ENCODE measurements around the gene SAMSN1.

The SAMSN1 gene

DNA sequence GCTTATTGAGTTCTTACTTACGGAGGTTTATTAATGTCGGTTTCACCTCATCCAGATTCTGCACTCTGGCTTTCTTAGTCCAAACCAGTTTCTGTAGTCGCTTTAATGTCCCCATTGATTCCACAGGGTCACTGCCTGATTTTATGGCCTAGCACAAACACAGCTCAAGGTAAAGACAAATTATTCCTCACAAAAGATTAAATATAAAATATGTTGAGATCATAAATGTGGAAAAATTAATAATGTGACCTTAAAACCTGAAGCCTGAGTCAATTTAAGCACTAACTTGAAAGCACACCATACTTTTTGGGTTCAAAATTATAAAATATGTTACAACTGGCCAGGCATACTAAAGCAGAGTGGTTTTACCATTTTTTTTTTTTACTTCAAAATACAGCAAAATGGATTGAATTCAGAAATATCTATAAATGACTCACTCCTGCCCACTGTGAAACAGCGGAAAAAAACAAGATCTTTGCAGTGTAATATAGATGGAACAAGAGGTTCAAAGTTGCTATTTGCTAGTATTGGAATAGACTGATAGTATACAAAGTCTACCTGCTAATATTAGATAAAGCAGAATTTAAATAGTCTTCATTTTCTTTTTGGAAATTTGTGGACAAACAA, 37.6 kb upstream of the SAMSN1 start:
- no peaks in the 10 kb centered on the region for H3K27me3 ChIP-seq (ENCODE audit: control insufficient read depth, insufficient read depth, low read length)
- H3K9ac ChIP-seq (ENCODE audit: low read length) = no peak overlapping the region

DNA sequence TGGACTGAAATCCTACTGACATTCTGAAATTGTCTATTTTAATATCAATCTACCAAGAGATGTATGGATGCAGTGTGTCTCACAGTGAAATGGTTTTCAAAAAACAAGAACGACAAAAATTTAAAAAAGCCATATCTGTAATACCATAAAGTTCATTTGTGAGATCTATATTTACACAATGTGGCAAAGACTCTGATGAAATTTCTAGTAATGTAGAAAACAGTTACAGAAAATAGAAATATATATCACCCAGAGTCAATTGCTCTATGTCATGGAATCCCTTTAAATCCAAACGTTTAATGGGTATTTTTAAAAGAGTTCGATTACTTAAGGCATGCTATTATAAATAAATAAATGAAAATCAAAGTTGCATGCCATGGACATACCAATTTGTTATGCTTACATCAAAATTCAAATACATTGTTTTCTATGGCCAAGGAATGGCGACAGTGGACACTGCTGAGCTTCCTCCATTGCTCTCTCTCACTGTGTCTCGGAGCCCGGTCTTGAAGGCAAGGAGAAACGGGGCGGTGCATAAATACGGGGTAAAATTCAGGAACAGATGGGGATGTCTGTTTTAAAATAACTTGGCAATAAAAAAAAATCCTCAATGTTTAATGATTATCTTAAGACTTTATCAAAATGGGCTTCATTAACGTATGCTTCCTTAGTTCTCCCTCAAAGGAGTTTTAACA, 37.0 kb upstream of the SAMSN1 start:
- Histone ChIP-seq H3K27ac (ENCODE audit: low read length) (no peak overlapping the region), H3K4me1 (ENCODE audit: control insufficient read depth, low read depth, low read length) (no peaks in the 10 kb centered on the region), H3K27me3 (ENCODE audit: control insufficient read depth, insufficient read depth, low read length) (no peaks in the 10 kb centered on the region), H3K9ac (ENCODE audit: low read length) (no peak overlapping the region), H3K4me3 (ENCODE audit: low read length) (no peak overlapping the region), H3K36me3 (ENCODE audit: control insufficient read depth, low read depth, low read length) (no peaks in the 10 kb centered on the region), H3K9me3 (ENCODE audit: control insufficient read depth, low read depth, low read length) (no peaks in the 10 kb centered on the region)

More for the DNA sequence above, 37.6 kb upstream of the SAMSN1 start:
- Histone ChIP-seq H3K9me3 (ENCODE audit: control insufficient read depth, low read depth, low read length) (no peaks in the 10 kb centered on the region), H3K4me1 (ENCODE audit: control insufficient read depth, low read depth, low read length) (no peaks in the 10 kb centered on the region), H3K36me3 (ENCODE audit: control insufficient read depth, low read depth, low read length) (no peaks in the 10 kb centered on the region), H3K4me3 (ENCODE audit: low read length) (no peak overlapping the region), H3K27ac (ENCODE audit: low read length) (no peak overlapping the region)

DNA sequence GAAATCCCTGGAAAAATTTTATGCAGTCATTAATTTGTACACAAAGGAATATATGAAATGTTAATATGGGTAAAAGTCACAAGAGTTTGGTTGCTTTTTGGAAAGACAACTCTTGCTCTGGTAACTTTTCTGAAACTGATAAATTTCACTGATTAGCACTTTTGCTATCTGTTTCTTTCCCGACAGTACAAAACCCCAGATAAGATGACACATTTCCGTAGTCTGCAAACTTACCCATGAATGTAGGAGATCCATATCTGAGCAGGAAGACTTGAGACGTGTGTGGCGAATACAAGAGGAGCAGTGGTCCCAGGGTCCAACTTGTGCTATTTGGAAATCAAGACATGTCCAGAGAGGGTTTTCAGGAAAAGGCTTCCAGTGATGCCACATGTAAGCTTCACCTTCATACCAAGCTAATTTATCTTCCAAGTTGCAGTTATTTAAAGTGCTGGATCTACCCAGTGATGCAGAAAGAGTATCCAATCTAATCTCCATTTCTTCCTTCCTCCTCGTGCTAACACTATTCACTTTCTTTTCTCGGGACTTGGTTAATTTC, 35.9 kb upstream of the SAMSN1 start:
- Histone ChIP-seq H3K9ac (ENCODE audit: low read length) (no peak overlapping the region), H3K27ac (ENCODE audit: low read length) (no peak overlapping the region), H3K9me3 (ENCODE audit: control insufficient read depth, low read depth, low read length) (no peaks in the 10 kb centered on the region), H3K36me3 (ENCODE audit: control insufficient read depth, low read depth, low read length) (no peaks in the 10 kb centered on the region), H3K4me3 (ENCODE audit: low read length) (no peak overlapping the region), H3K27me3 (ENCODE audit: control insufficient read depth, insufficient read depth, low read length) (no peaks in the 10 kb centered on the region), H3K4me1 (ENCODE audit: control insufficient read depth, low read depth, low read length) (no peaks in the 10 kb centered on the region)

DNA sequence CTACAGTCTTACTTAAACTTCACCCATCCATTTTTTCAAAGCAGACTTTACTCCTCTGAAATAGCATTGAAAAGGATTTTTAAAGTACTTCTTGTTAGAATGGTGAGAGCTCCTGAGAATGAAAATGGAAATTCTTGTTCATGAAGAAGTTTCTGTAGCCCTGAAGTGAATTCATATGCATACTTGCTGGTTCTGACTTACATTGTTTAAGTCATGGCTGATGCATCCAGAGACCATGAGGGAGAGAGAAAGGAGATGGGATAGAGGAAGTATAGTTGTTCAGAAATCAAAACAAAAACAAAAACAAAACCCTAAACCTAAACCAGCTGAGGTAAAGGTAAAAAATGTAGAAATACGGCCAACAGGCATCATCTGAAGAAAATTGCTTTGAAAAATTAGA, 27.1 kb upstream of the SAMSN1 start:
- no peak overlapping the region for H3K27ac ChIP-seq (ENCODE audit: low read length)
- H3K36me3 ChIP-seq (ENCODE audit: control insufficient read depth, low read depth, low read length) = no peaks in the 10 kb centered on the region
- H3K27me3 ChIP-seq (ENCODE audit: control insufficient read depth, insufficient read depth, low read length) = no peaks in the 10 kb centered on the region
- H3K9me3 ChIP-seq (ENCODE audit: control insufficient read depth, low read depth, low read length) = no peaks in the 10 kb centered on the region
- no peak overlapping the region for H3K9ac ChIP-seq (ENCODE audit: low read length)
- H3K4me3 ChIP-seq (ENCODE audit: low read length) = no peak overlapping the region
- no peaks in the 10 kb centered on the region for H3K4me1 ChIP-seq (ENCODE audit: control insufficient read depth, low read depth, low read length)

DNA sequence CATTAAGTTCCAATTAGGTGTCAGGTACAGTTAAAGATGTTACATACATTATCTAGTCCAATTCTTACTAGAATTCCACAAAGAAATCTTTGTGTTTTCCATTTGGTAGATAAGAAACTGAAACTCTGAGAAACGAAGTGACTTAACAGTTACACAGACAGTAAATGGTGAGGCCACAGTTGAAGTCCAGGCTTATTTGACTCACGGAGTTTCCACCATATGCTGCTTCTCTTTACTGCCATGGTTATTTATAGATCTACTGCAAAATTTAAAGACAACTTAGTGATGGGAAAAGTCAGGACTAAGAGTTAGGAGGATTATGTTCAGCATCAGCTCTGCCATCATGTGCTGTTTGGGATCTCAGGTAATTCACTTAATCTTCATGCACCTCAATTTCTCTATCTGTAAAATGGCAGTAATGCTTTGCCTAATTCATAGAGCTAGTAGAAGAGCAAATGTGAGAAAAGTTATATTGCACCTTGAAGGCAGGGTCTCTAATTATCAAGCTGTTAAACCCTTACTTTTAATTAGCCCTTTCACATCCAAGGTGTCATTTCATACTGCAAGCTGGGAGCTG, 26.2 kb upstream of the SAMSN1 start:
- H3K4me3 ChIP-seq (ENCODE audit: low read length) = no peak overlapping the region
- H3K9ac ChIP-seq (ENCODE audit: low read length) = no peak overlapping the region
- H3K27me3 ChIP-seq (ENCODE audit: control insufficient read depth, insufficient read depth, low read length) = no peaks in the 10 kb centered on the region
- no peaks in the 10 kb centered on the region for H3K36me3 ChIP-seq (ENCODE audit: control insufficient read depth, low read depth, low read length)
- H3K9me3 ChIP-seq (ENCODE audit: control insufficient read depth, low read depth, low read length) = no peaks in the 10 kb centered on the region
- no peaks in the 10 kb centered on the region for H3K4me1 ChIP-seq (ENCODE audit: control insufficient read depth, low read depth, low read length)
- no peak overlapping the region for H3K27ac ChIP-seq (ENCODE audit: low read length)

DNA sequence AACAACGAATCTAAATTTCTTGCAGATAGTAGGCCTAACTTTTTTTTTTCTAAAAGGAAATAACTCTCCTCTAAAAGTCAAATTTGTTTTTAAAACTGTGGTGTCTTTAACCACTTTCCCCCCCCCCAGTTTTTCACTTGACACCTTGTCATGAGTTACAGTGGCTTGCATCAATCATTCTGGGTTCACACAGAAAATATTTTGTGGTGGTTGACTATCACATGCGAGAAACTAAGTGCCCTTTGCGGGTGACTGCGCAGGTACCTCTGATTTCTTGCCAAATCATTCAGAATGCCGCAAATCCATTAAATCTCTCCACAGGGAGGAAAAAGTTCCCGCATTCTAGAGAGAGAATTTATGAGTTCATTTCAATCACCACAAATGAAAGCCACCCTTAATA, 23.8 kb upstream of the SAMSN1 start:
- H3K4me1 ChIP-seq (ENCODE audit: control insufficient read depth, low read depth, low read length) = no peaks in the 10 kb centered on the region

DNA sequence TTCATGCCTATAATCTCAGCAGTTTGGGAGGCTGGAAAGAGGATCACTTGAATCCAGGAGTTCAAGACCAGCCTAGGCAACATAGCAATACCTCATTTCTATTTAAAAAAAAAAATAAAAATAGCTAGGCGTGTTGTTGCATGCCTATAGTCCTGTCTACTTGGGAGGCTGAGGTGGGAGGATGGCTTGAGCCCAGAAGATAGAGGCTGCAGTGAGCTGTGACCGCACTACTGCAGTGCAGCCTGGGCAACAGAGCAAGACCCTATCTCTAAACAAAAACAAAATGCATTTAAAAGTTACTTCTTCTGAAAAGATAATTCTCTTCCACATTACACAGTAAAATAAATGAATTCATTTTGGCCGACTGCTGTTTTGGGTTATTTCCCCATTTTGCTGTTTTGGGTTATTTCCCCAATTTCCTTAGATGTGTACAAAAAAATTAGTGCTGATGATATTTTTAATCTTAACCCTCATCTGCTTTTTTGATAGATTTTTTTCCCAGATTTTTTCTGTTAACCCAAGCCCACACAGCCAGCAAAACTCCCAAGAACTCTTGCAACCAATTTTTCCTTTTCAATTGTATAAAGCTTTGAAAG, 23.0 kb upstream of the SAMSN1 start:
- Histone ChIP-seq H3K27ac (ENCODE audit: low read length) (no peak overlapping the region), H3K4me3 (ENCODE audit: low read length) (no peak overlapping the region), H3K9me3 (ENCODE audit: control insufficient read depth, low read depth, low read length) (no peaks in the 10 kb centered on the region), H3K9ac (ENCODE audit: low read length) (no peak overlapping the region), H3K36me3 (ENCODE audit: control insufficient read depth, low read depth, low read length) (no peaks in the 10 kb centered on the region), H3K27me3 (ENCODE audit: control insufficient read depth, insufficient read depth, low read length) (no peaks in the 10 kb centered on the region), H3K4me1 (ENCODE audit: control insufficient read depth, low read depth, low read length) (no peaks in the 10 kb centered on the region)

More for the DNA sequence above, 23.8 kb upstream of the SAMSN1 start:
- H3K9ac ChIP-seq (ENCODE audit: low read length) = no peak overlapping the region
- H3K27me3 ChIP-seq (ENCODE audit: control insufficient read depth, insufficient read depth, low read length) = no peaks in the 10 kb centered on the region
- no peak overlapping the region for H3K4me3 ChIP-seq (ENCODE audit: low read length)
- no peak overlapping the region for H3K27ac ChIP-seq (ENCODE audit: low read length)
- no peaks in the 10 kb centered on the region for H3K36me3 ChIP-seq (ENCODE audit: control insufficient read depth, low read depth, low read length)
- H3K9me3 ChIP-seq (ENCODE audit: control insufficient read depth, low read depth, low read length) = no peaks in the 10 kb centered on the region

DNA sequence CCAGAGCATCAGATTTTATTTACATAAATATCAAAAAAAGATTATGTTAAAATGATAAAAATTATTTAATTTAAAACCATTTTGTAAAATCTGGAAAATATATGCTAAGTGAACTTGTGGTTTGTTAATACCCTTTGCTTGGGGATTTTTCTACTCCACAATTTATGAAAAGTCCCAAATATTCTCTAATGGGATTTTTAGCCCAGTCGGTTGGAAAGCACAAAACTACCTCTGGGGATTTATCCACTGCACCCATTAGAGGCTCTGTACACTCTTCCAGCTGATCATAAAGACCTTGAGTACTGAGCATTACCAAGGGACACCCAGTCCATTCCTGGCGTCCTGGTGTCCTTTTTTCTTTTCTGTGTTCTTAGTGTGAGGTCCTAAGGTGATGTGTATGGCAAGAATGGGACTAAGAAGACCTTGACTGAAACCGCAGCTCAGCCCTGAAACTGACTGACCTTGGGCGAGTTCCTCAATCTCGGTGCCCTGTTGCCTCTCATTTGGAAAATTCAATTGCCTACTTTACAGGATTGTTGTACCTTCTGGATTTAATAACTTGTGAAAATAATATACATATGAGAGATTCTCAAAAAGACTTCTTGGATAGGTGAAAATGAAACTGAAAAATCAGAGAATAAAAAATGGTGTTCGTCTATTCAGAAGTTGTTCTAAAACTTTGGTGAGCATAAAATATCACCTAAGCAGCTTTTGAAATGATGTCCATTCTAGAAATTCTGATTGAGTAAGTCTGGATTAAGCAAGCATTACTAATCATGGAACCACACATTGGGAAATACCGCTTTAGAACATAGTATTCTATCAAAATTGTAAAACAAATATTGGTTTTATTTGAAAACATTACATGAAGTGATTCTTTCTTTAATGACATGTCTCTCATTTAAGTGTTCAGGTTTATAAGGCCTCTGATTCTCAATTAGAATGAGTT, 21.5 kb upstream of the SAMSN1 start:
- Histone ChIP-seq H3K9me3 (ENCODE audit: control insufficient read depth, low read depth, low read length) (no peaks in the 10 kb centered on the region), H3K36me3 (ENCODE audit: control insufficient read depth, low read depth, low read length) (no peaks in the 10 kb centered on the region), H3K27ac (ENCODE audit: low read length) (no peak overlapping the region), H3K4me3 (ENCODE audit: low read length) (no peak overlapping the region), H3K27me3 (ENCODE audit: control insufficient read depth, insufficient read depth, low read length) (no peaks in the 10 kb centered on the region), H3K9ac (ENCODE audit: low read length) (no peak overlapping the region), H3K4me1 (ENCODE audit: control insufficient read depth, low read depth, low read length) (no peaks in the 10 kb centered on the region)

DNA sequence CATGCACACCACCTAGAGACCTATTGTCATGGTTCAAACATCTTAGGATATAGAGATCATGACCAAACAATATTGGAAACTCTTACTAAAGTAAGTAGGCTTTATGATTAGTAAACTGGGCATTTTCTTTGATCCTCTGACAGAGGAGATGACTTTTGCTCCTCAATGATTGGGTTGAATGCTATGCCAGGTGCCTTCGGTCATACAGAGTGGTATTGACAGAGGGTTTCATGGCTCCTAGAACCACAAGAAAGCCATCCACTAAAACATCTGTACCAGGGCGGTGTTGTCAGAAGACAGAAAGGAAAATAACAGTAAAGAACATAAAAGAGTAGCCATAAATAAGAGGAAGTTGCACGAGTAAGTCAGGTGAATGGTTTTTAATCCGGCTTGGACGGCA, 20.8 kb upstream of the SAMSN1 start:
- Histone ChIP-seq H3K36me3 (ENCODE audit: control insufficient read depth, low read depth, low read length) (no peaks in the 10 kb centered on the region), H3K9ac (ENCODE audit: low read length) (no peak overlapping the region), H3K4me3 (ENCODE audit: low read length) (no peak overlapping the region), H3K9me3 (ENCODE audit: control insufficient read depth, low read depth, low read length) (no peaks in the 10 kb centered on the region), H3K27me3 (ENCODE audit: control insufficient read depth, insufficient read depth, low read length) (no peaks in the 10 kb centered on the region), H3K4me1 (ENCODE audit: control insufficient read depth, low read depth, low read length) (no peaks in the 10 kb centered on the region), H3K27ac (ENCODE audit: low read length) (no peak overlapping the region)

DNA sequence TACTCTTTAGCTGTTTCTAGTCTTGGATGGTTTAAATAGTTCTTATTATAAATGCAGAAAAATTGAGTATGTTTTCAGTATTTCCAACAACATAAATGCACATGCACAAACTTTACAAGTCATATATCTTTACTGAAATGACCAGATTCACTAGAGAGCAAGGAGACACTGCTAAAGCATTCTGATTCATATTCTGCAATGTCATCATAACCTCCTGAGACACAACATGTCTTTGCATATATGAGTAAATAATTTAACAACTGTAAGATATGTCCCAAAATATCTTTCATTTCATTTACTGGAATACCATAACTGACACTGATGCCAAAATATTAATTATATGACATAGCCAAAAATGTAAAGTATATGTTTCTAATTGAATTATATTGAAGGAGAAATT, 16.8 kb upstream of the SAMSN1 start:
- no peak overlapping the region for H3K9ac ChIP-seq (ENCODE audit: low read length)
- H3K9me3 ChIP-seq (ENCODE audit: control insufficient read depth, low read depth, low read length) = no peaks in the 10 kb centered on the region
- H3K36me3 ChIP-seq (ENCODE audit: control insufficient read depth, low read depth, low read length) = no peaks in the 10 kb centered on the region
- H3K4me3 ChIP-seq (ENCODE audit: low read length) = no peak overlapping the region
- no peaks in the 10 kb centered on the region for H3K4me1 ChIP-seq (ENCODE audit: control insufficient read depth, low read depth, low read length)
- no peaks in the 10 kb centered on the region for H3K27me3 ChIP-seq (ENCODE audit: control insufficient read depth, insufficient read depth, low read length)
- no peak overlapping the region for H3K27ac ChIP-seq (ENCODE audit: low read length)

DNA sequence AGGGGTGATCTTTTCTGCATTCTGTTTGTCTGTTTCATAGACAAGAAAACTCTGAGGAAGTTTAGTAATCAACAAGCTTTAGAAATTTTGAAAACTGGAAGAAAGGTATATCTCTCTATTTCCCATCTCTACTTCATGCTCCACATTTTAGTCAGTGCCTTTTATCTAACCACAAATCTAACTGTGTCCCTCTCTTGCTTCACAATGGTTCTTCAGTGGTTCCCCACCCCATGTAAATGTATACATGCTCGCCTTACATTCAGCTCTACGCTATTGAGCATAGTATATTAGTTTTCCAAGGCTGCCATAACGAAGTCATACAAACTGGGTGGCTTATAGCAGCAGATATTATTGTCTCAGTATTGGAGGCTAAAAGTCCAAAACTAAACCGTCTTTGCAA, 14.4 kb upstream of the SAMSN1 start:
- Histone ChIP-seq H3K4me1 (ENCODE audit: control insufficient read depth, low read depth, low read length) (no peaks in the 10 kb centered on the region), H3K36me3 (ENCODE audit: control insufficient read depth, low read depth, low read length) (no peaks in the 10 kb centered on the region), H3K9ac (ENCODE audit: low read length) (no peak overlapping the region), H3K4me3 (ENCODE audit: low read length) (no peak overlapping the region), H3K9me3 (ENCODE audit: control insufficient read depth, low read depth, low read length) (no peaks in the 10 kb centered on the region), H3K27ac (ENCODE audit: low read length) (no peak overlapping the region), H3K27me3 (ENCODE audit: control insufficient read depth, insufficient read depth, low read length) (no peaks in the 10 kb centered on the region)
